ENCODE measurements around the gene INKA1. TPM values are rescaled to one million over a fixed set of nuclear protein-coding genes. Genes with fewer than 3 reads are reported as not detected.

INKA1 gene
- 4.4 and 4.6 TPM in 2 replicates for total RNA-seq

GRCh38 chr3:49802719-49803464, at the start of gene INKA1:
INKA1 (plus strand) TSS chr3:49803261; CDS start chr3:49803393, 132 bp downstream.

DNA sequence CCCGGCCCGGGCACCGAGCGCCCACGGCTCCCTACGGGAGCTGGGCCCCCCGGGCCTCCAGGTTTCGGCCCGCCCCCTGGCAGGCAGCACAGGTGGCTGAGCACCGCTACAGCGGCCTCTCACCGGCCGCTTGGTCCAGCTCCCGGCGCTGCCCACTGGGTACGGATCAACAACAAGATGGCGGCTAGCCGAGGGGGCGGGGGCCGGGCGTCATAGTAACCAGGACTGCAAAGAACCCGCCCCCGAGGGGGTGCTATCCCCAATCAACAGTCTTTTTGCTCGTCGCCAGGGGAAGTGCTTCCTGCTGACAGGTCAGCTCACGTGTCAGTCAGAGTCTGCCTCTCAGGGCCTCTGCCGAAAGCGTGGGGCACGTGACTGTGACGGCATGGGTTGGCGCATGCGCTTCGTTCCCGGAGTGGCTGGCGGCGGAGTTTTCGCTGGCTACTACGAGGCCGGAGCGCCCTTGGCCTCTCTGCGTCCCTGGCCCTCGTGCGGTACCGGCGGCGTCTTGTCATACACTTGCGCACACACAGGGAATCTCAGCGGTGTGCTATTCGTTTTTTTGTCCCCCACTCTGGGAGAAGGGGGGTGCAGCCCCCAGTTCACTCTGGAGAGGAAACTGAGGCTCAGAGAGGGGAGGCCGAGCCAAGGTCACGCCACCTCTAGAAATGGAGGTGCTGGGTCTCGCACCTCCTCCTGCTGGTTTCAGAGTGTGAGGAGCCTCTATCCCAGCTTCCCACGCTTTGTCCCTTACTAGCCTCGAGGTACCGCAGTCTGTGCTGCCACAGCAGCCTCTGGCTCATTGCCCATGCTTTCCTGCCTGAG, 16.5 kb upstream of the INKA1 start, which contains the start of gene IP6K1:
IP6K1 (minus strand) TSS at position 186 of the 825 bp plus-strand sequence. CDS start 38,502 bp downstream, outside the sequence.

DNA sequence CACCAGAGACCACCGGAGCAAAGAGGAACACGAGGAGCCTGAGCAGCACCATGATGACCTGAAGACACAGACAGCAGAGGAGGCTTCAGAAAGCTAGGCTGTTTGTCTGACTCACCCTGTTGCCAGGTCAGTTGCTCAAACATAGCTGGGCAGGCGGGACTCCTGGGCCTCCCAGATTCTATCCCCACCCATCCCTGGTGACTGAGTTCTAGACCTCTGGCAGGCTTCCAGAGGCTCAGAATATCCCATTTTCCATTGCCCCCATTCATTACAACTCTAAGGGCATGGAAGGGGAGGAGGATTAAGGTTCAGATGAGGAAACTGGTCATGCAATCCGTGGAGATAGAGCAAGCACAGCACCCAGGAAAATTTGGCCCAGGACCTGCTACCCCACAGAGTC, 3.3 kb upstream of the INKA1 start, which contains the start of gene CDHR4:
CDHR4 (minus strand) TSS at position 113 of the 400 bp plus-strand sequence; CDS start at position 52, 61 bp downstream.

DNA sequence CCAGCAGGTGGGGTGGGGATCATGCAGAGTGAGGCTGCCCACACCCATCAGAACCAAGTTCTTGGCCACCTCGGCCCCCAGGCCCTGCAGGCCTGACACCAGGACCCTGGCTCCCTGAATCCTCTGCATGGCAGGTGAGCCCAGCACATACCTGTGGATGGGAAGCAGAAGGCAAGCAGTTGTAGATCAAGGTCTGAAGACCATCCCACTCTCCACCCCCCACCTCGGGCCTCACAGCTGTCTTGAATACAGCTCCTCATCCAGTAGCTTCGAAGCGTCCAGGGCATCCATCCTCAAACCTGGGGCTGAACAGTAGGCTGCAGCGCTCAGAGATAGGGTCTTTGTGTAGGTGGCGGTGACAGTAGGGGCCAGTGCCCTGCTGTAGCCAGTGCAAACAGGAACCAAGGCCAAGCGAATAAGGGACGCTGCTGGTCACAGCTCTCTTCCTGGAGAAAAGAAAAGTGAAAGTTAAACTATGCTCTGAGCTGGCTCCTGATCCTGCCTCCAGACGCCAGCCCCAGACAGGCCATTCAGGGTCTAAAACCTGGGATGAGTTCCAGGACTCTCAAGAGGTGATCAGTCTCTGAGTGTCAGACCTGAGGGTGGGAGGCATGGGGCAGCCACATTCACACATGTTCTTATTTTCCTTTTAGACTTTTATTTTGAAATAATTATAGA, 10.6 kb downstream of the INKA1 start, which contains the start of gene UBA7:
UBA7 (minus strand) TSS at position 457 of the 678 bp plus-strand sequence; CDS start at position 291, 166 bp downstream.

Small RNA genes lying within 50 kb of the gene (small RNA-seq; reads per million reads assigned to genes)
- not detected for gene COX6CP14 (ENCODE audit: low replicate concordance)

Other genes starting within 250 kb of the INKA1 start
- 0.14 and 0.22 TPM in 2 replicates for gene BSN, start 248.8 kb upstream of the INKA1 start, total RNA-seq
- 102 and 155 TPM in 2 replicates for gene APEH, start 128.9 kb upstream of the INKA1 start, total RNA-seq
- gene MST1, start 113.8 kb upstream of the INKA1 start, total RNA-seq: 5.7 and 5.9 TPM in 2 replicates
- 34.8 and 39.7 TPM in 2 replicates for gene RNF123, start 113.7 kb upstream of the INKA1 start, total RNA-seq
- gene AMIGO3, start 83.6 kb upstream of the INKA1 start, total RNA-seq: 2.1 and 2.4 TPM in 2 replicates
- 63.6 and 132 TPM in 2 replicates for gene GMPPB, start 79.3 kb upstream of the INKA1 start, total RNA-seq
- 50.3 and 52.1 TPM in 2 replicates for gene IP6K1, start 16.7 kb upstream of the INKA1 start, total RNA-seq
- not detected in 2 replicates for gene CDHR4, start 3.4 kb upstream of the INKA1 start, total RNA-seq
- gene UBA7, start 10.7 kb downstream of the INKA1 start, total RNA-seq: 27.9 and 44.2 TPM in 2 replicates
- gene TRAIP, start 53.3 kb downstream of the INKA1 start, total RNA-seq: 0.66 and 8.2 TPM in 2 replicates
- not detected in 2 replicates for gene CAMKV, start 66.6 kb downstream of the INKA1 start, total RNA-seq
- 0.43 and 1.3 TPM in 2 replicates for gene MST1R, start 100.6 kb downstream of the INKA1 start, total RNA-seq
- 7.7 and 20.5 TPM in 2 replicates for gene MON1A, start 126.5 kb downstream of the INKA1 start, total RNA-seq
- gene RBM6, start 136.9 kb downstream of the INKA1 start, total RNA-seq: 45.4 and 48.4 TPM in 2 replicates